Immature natural killer cell (primary cell): ENCODE measurements around the gene KCNV2. TPM values are rescaled to one million over a fixed set of nuclear protein-coding genes. Genes with fewer than 3 reads are reported as not detected.

Experiments
- DNase-seq, 3 donors: peaks; one replicate each; pipeline ENCODE4 v3.0.0; 2022; ENCODE audit warnings: mixed read lengths in 1 of 3
- H3K27ac Mint-ChIP-seq, 6 donors: one replicate each; pipeline ENCODE4 v1.8.0; 2020; ENCODE audit warnings: mixed read lengths in 6 of 6, mild to moderate bottlenecking in 5 of 6, inconsistent platforms in 4 of 6, moderate library complexity in 3 of 6
- H3K27me3 Mint-ChIP-seq, 3 donors: one replicate each; pipeline ENCODE4 v1.8.0; 2020 to 2021; ENCODE audit warnings: low read depth in 3 of 3, mild to moderate bottlenecking in 3 of 3, mixed read lengths in 3 of 3, moderate library complexity in 3 of 3, inconsistent platforms in 1 of 3
- H3K36me3 Mint-ChIP-seq, 3 donors: one replicate each; pipeline ENCODE4 v1.8.0; 2020; ENCODE audit warnings: mixed read lengths in 3 of 3, inconsistent platforms in 2 of 3, mild to moderate bottlenecking in 2 of 3
- H3K4me1 Mint-ChIP-seq, 2 donors: one replicate each; pipeline ENCODE4 v1.8.0; 2020; ENCODE audit warnings: inconsistent platforms in 2 of 2, mild to moderate bottlenecking in 2 of 2, mixed read lengths in 2 of 2, moderate library complexity in 1 of 2
- H3K4me3 Mint-ChIP-seq, 5 donors: one replicate each; pipeline ENCODE4 v1.8.0; 2020; ENCODE audit warnings: mild to moderate bottlenecking in 5 of 5, mixed read lengths in 5 of 5, inconsistent platforms in 3 of 5, moderate library complexity in 3 of 5
- H3K9me3 Mint-ChIP-seq, 6 donors: one replicate each; pipeline ENCODE4 v1.8.0; 2020; ENCODE audit warnings: mild to moderate bottlenecking in 6 of 6, mixed read lengths in 6 of 6, inconsistent platforms in 4 of 6, moderate library complexity in 3 of 6
- polyA plus RNA-seq, 3 donors: library from polyadenylated mRNA; unstranded; fragments of 300-500 nt; fragmentation: Illumina TruSeq; gene quantifications; one replicate each; pipeline ENCODE4 v1.2.3, GENCODE V29; 2021

KCNV2 gene
- polyA plus RNA-seq, result not detected

- Mint-ChIP-seq H3K4me1 (no peaks in the 10 kb centered on the region), H3K27ac (no peak within 1 kb of the TSS), H3K4me3 (no peak within 1 kb of the TSS), H3K9me3 (peaks cover 0 to 1% (median 0%) of the 10 kb centered on the region in 6 donors), H3K27me3 (no peaks in the 10 kb centered on the region), H3K36me3 (peaks cover 0 to 11% (median 8%) of the 10 kb centered on the region in 3 donors)
- DNase-seq, result no peak
Measured at GRCh38 chr9:2717385-2717784, at the start of gene KCNV2. TSS of gene KCNV2 (plus strand) at chr9:2717510. CDS start at chr9:2717740, 230 bp downstream.

- peaks cover 0 to under 1% (median 0%) of the 10 kb centered on the region in 3 donors for H3K36me3 Mint-ChIP-seq
- H3K9me3 Mint-ChIP-seq, result peaks cover 0 to 4% (median 0%) of the 10 kb centered on the region in 6 donors
- H3K27ac Mint-ChIP-seq, result no peak overlapping the region
- no peaks in the 10 kb centered on the region for H3K4me1 Mint-ChIP-seq
- no peaks in the 10 kb centered on the region for H3K27me3 Mint-ChIP-seq
- no peak overlapping the region for H3K4me3 Mint-ChIP-seq
- DNase-seq, result no peak
Measured at GRCh38 chr9:2673161-2673560, 44.1 kb upstream of the KCNV2 start.

- Mint-ChIP-seq H3K27ac (no peak overlapping the region), H3K9me3 (peaks cover 0 to 4% (median 0%) of the 10 kb centered on the region in 6 donors), H3K4me3 (no peak overlapping the region), H3K36me3 (no peaks in the 10 kb centered on the region), H3K27me3 (no peaks in the 10 kb centered on the region), H3K4me1 (no peaks in the 10 kb centered on the region)
- DNase-seq, result no peak
Measured at GRCh38 chr9:2674141-2674824, 43.0 kb upstream of the KCNV2 start.

GRCh38 chr9:2675834-2676233, 41.5 kb upstream of the KCNV2 start:
- no peak overlapping the region for H3K4me3 Mint-ChIP-seq

GRCh38 chr9:2676466-2676865, 40.8 kb upstream of the KCNV2 start:
- peaks cover under 1 to 3% (median 2%) of the 10 kb centered on the region in 3 donors for H3K27me3 Mint-ChIP-seq
- no peak overlapping the region for H3K4me3 Mint-ChIP-seq
- no peak overlapping the region for H3K27ac Mint-ChIP-seq
- H3K4me1 Mint-ChIP-seq, result no peaks in the 10 kb centered on the region
- no peak for DNase-seq
- H3K36me3 Mint-ChIP-seq, result peaks cover 0 to 4% (median 0%) of the 10 kb centered on the region in 3 donors
- H3K9me3 Mint-ChIP-seq, result peaks cover 0 to 2% (median 0%) of the 10 kb centered on the region in 6 donors

More at GRCh38 chr9:2675834-2676233, 41.5 kb upstream of the KCNV2 start:
- Mint-ChIP-seq H3K27me3 (peaks cover 0 to 3% (median 2%) of the 10 kb centered on the region in 3 donors), H3K27ac (no peak overlapping the region), H3K9me3 (peaks cover 0 to 2% (median 0%) of the 10 kb centered on the region in 6 donors), H3K4me1 (no peaks in the 10 kb centered on the region), H3K36me3 (peaks cover 0 to 4% (median 0%) of the 10 kb centered on the region in 3 donors)
- no peak for DNase-seq

GRCh38 chr9:2677915-2678889, 39.1 kb upstream of the KCNV2 start:
- peaks cover 0 to 2% (median 0%) of the 10 kb centered on the region in 6 donors for H3K9me3 Mint-ChIP-seq
- DNase-seq, result no peak
- no peak overlapping the region for H3K27ac Mint-ChIP-seq
- no peaks in the 10 kb centered on the region for H3K4me1 Mint-ChIP-seq
- peaks cover 1 to 3% (median 2%) of the 10 kb centered on the region in 3 donors for H3K27me3 Mint-ChIP-seq
- peaks cover 0 to 4% (median 0%) of the 10 kb centered on the region in 3 donors for H3K36me3 Mint-ChIP-seq
- no peak overlapping the region for H3K4me3 Mint-ChIP-seq

- Mint-ChIP-seq H3K27ac (no peak overlapping the region), H3K4me1 (no peaks in the 10 kb centered on the region), H3K36me3 (peaks cover 0 to 4% (median 0%) of the 10 kb centered on the region in 3 donors), H3K4me3 (no peak overlapping the region), H3K9me3 (peaks cover 0 to under 1% (median 0%) of the 10 kb centered on the region in 6 donors), H3K27me3 (peaks cover 1 to 3% (median 2%) of the 10 kb centered on the region in 3 donors)
- DNase-seq, result no peak
Measured at GRCh38 chr9:2679011-2679410, 38.3 kb upstream of the KCNV2 start.

GRCh38 chr9:2681981-2682380, 35.3 kb upstream of the KCNV2 start:
- no peaks in the 10 kb centered on the region for H3K4me1 Mint-ChIP-seq
- H3K27ac Mint-ChIP-seq, result no peak overlapping the region
- peaks cover 0 to 4% (median 0%) of the 10 kb centered on the region in 3 donors for H3K36me3 Mint-ChIP-seq
- H3K9me3 Mint-ChIP-seq, result no peaks in the 10 kb centered on the region
- H3K27me3 Mint-ChIP-seq, result peaks cover 1 to 3% (median 2%) of the 10 kb centered on the region in 3 donors
- H3K4me3 Mint-ChIP-seq, result no peak overlapping the region
- DNase-seq, result no peak

- Mint-ChIP-seq H3K27ac (no peak overlapping the region), H3K9me3 (no peaks in the 10 kb centered on the region), H3K27me3 (no peaks in the 10 kb centered on the region), H3K4me3 (no peak overlapping the region), H3K4me1 (no peaks in the 10 kb centered on the region), H3K36me3 (no peaks in the 10 kb centered on the region)
- no peak for DNase-seq
Measured at GRCh38 chr9:2686911-2687310, 30.4 kb upstream of the KCNV2 start.

GRCh38 chr9:2688636-2689035, 28.7 kb upstream of the KCNV2 start:
- Mint-ChIP-seq H3K27ac (peak overlapping the region in 1 of 6 donors; percentile 11), H3K4me3 (no peak overlapping the region), H3K4me1 (no peaks in the 10 kb centered on the region), H3K9me3 (no peaks in the 10 kb centered on the region), H3K27me3 (no peaks in the 10 kb centered on the region), H3K36me3 (no peaks in the 10 kb centered on the region)
- no peak for DNase-seq

- no peak for DNase-seq
- Mint-ChIP-seq H3K36me3 (no peaks in the 10 kb centered on the region), H3K9me3 (no peaks in the 10 kb centered on the region), H3K4me3 (no peak overlapping the region), H3K27ac (no peak overlapping the region), H3K4me1 (no peaks in the 10 kb centered on the region), H3K27me3 (no peaks in the 10 kb centered on the region)
Measured at GRCh38 chr9:2691212-2691611, 26.1 kb upstream of the KCNV2 start.

- Mint-ChIP-seq H3K9me3 (no peaks in the 10 kb centered on the region), H3K27ac (no peak overlapping the region), H3K27me3 (no peaks in the 10 kb centered on the region), H3K36me3 (no peaks in the 10 kb centered on the region), H3K4me3 (no peak overlapping the region), H3K4me1 (no peaks in the 10 kb centered on the region)
- DNase-seq, result no peak
Measured at GRCh38 chr9:2691626-2692025, 25.7 kb upstream of the KCNV2 start.

GRCh38 chr9:2693056-2693455, 24.3 kb upstream of the KCNV2 start:
- peak overlapping the region in 1 of 6 donors; percentile 51 for H3K27ac Mint-ChIP-seq

GRCh38 chr9:2697492-2697891, 19.8 kb upstream of the KCNV2 start:
- H3K4me1 Mint-ChIP-seq, result no peaks in the 10 kb centered on the region
- DNase-seq, result no peak
- H3K9me3 Mint-ChIP-seq, result no peaks in the 10 kb centered on the region
- no peak overlapping the region for H3K4me3 Mint-ChIP-seq
- H3K36me3 Mint-ChIP-seq, result peaks cover 0 to 7% (median 6%) of the 10 kb centered on the region in 3 donors
- H3K27me3 Mint-ChIP-seq, result no peaks in the 10 kb centered on the region
- H3K27ac Mint-ChIP-seq, result no peak overlapping the region

More at GRCh38 chr9:2693056-2693455, 24.3 kb upstream of the KCNV2 start:
- Mint-ChIP-seq H3K4me1 (no peaks in the 10 kb centered on the region), H3K9me3 (no peaks in the 10 kb centered on the region), H3K36me3 (peaks cover 0 to 6% (median 0%) of the 10 kb centered on the region in 3 donors), H3K4me3 (no peak overlapping the region), H3K27me3 (no peaks in the 10 kb centered on the region)
- DNase-seq, result peak in 1 of 3 donors; percentile 1
